NT2/D1 (cell line): ENCODE measurements around the gene FHAD1.

ENCODE experiments used
- SUZ12 ChIP-seq: IDR thresholded peaks from 2 replicates; pipeline ENCODE4 v1.6.1; 2011; ENCODE audit not compliant: insufficient read length, insufficient read depth; ENCODE audit errors: extremely low read depth
- YY1 ChIP-seq: IDR thresholded peaks from 2 replicates; pipeline ENCODE4 v1.6.1; 2011; ENCODE audit not compliant: insufficient read length, insufficient read depth
- ZNF274 ChIP-seq: IDR thresholded peaks from 2 replicates; pipeline ENCODE4 v1.6.1; 2011; ENCODE audit warnings: mild to moderate bottlenecking, low read depth, low read length

DNA sequence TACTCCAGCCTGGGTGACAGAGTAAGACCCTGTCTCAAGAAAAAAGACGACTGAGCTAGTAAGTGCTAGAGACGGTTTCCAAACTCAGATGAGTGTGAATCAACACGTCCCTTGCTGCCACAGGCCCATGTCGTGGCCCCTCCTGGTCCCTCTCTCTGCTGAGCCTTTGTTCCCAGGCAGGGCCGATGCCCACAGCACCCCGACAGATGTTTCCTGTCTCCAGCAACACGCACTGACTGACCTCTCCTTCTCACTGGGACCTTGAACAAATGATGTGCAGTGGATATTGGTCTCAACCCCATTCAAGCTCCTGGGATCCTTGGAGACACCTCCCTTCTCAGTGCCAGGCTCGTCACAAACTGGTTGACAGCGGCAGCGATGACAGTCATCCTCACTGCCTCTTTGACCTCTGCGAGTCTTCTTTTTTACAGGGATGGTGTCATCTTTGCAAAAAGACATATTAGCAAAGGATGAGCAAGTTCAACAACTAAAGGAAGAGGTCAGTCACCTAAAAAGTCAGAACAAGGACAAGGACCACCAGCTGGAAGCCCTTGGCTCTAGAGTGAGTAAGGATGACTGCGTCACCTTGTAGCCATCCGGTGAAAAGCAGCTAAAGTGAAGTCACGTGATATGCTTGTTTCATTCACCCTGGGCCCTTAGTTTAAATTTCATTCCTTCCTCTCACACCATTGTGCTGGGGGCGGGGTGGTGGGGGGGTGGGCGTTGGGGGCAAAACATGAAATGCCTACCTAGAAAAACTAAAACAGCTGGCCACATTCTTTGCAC lies 65.8 kb downstream of the FHAD1 start:
- no peak for TF ChIP-seq ZNF274
- TF ChIP-seq YY1 = no peak
- TF ChIP-seq SUZ12 = no peak
